Mesendoderm (in vitro differentiated cells): ENCODE results near the gene HCFC2. TPM values are rescaled to one million over a fixed set of nuclear protein-coding genes. Genes with fewer than 3 reads are reported as not detected.
A peak's percentile ranks its signal among the peaks of the same experiment; 100 is the strongest.
"Not testable (repeated sequence)": the region's sequence is repeated elsewhere in the genome, so short reads cannot be mapped to it uniquely, and the experiment has no call there.

ENCODE experiments used
- DNase-seq: peaks from one replicate; pipeline ENCODE4 v3.0.0; 2013
- H2AK5ac ChIP-seq: 2 replicates; pipeline ENCODE4 v1.6.1; 2013; ENCODE audit warnings: low read length, inconsistent platforms
- H2BK120ac ChIP-seq: 2 replicates; pipeline ENCODE4 v1.6.1; 2013; ENCODE audit warnings: low read depth, mild to moderate bottlenecking, low read length, moderate library complexity, mixed read lengths
- H2BK15ac ChIP-seq: replicated peaks from 2 replicates; pipeline ENCODE4 v1.6.1; 2013; ENCODE audit warnings: low read depth, mild to moderate bottlenecking, moderate library complexity
- H2BK5ac ChIP-seq: 2 replicates; pipeline ENCODE4 v1.6.1; 2013; ENCODE audit warnings: low read length, inconsistent platforms
- H3K18ac ChIP-seq: 2 replicates; pipeline ENCODE4 v1.6.1; 2013; ENCODE audit warnings: mild to moderate bottlenecking, low read length, mixed read lengths
- H3K23ac ChIP-seq: one replicate; pipeline ENCODE4 v1.6.1; 2013; ENCODE audit warnings: low read length
- H3K27ac ChIP-seq: 2 replicates; pipeline ENCODE4 v1.5.1; 2013; ENCODE audit warnings: low read depth, mild to moderate bottlenecking, inconsistent platforms, low read length, moderate library complexity
- H3K27me3 ChIP-seq: 2 replicates; pipeline ENCODE4 v1.6.1; 2013; ENCODE audit warnings: low read length, control low read depth, mild to moderate bottlenecking, inconsistent platforms; ENCODE audit not compliant: insufficient read depth, poor library complexity
- H3K36me3 ChIP-seq: 2 replicates; pipeline ENCODE4 v1.6.1; 2013; ENCODE audit warnings: low read length, inconsistent platforms; ENCODE audit not compliant: control insufficient read depth, insufficient read depth
- H3K4ac ChIP-seq: one replicate; pipeline ENCODE4 v1.6.1; 2013; ENCODE audit warnings: low read depth, mild to moderate bottlenecking, low read length, moderate library complexity
- H3K4me1 ChIP-seq: 2 replicates; pipeline ENCODE4 v1.6.1; 2013; ENCODE audit warnings: low read depth, low read length, inconsistent platforms; ENCODE audit not compliant: control insufficient read depth
- H3K4me2 ChIP-seq: 2 replicates; pipeline ENCODE4 v1.6.1; 2013; ENCODE audit warnings: low read length
- H3K4me3 ChIP-seq: 2 replicates; pipeline ENCODE4 v1.5.1; 2013; ENCODE audit warnings: mild to moderate bottlenecking, low read length
- H3K56ac ChIP-seq: one replicate; pipeline ENCODE4 v1.6.1; 2013; ENCODE audit warnings: low read length
- H3K79me1 ChIP-seq: 2 replicates; pipeline ENCODE4 v1.6.1; 2013; ENCODE audit warnings: low read length, inconsistent platforms
- H3K79me2 ChIP-seq: 2 replicates; pipeline ENCODE4 v1.6.1; 2013; ENCODE audit warnings: mild to moderate bottlenecking, low read length; ENCODE audit not compliant: control insufficient read depth, insufficient read depth
- H3K9ac ChIP-seq: 2 replicates; pipeline ENCODE4 v1.6.1; 2013; ENCODE audit warnings: low read length, inconsistent platforms
- H4K5ac ChIP-seq: one replicate; pipeline ENCODE4 v1.6.1; 2013; ENCODE audit warnings: low read length
- H4K8ac ChIP-seq: one replicate; pipeline ENCODE4 v1.6.1; 2013; ENCODE audit warnings: low read depth, mild to moderate bottlenecking, control low read depth, low read length, moderate library complexity
- WGBS: extraction: QIAGEN DNeasy Blood & Tissue Kit; methylation state at CpG from one replicate; pipeline ENCODE4 v1.1.7; 2013; ENCODE audit warnings: low lambda C conversion rate, missing lambda C conversion rate; ENCODE audit not compliant: insufficient coverage; ENCODE audit errors: extremely low coverage; 5-methylcytosine and 5-hydroxymethylcytosine counted together
- polyA plus RNA-seq, 2 experiments: library from polyadenylated mRNA; stranded (reverse); fragments of 200-250 nt; gene quantifications; one replicate each; pipeline ENCODE4 v1.2.3, GENCODE V29; 2013

Gene HCFC2
- polyA plus RNA-seq (2013, experiment 1 of 2): 0.63 TPM
- 0.53 TPM for polyA plus RNA-seq (2013, experiment 2 of 2)

DNA sequence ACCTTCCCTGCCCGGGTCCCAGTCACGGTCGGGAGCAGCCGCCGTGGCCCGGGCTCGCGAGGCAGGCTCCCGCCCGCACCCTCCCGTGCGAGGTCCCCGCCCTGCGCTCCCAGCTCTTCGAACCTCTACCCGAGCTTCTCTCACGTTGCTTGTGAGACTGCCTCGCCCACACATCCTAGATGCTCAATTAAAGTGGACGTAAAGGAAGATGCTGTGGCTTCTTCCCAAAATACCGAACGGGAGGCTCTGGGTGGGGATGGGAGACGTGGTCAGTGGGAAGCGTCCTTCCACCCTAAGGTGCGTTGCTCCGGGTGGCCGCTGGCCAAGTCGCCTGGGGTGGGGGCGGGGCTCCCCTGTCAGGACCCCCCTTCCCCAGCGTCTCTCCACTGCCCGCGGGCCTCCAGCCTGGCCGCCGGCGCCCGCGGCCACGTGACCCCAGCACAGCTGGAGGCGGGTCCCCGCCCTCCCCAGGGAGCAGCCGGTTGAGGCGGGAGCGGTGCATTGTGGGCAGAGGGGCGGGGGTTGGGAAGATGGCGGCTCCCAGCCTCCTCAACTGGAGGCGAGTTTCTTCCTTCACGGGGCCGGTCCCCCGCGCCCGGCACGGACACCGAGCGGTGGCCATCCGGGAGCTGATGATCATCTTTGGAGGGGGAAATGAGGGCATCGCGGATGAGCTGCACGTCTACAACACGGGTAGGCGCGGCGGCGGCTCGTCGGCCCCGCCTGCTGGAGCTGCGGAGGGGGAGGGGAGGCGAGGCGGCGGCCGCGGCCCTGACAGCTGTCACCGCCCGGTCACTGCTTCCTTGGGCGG is at the start of gene HCFC2:
Gene HCFC2, plus strand, starts transcription at position 501 of the 811 bp plus-strand sequence. Its CDS starts 30 bp downstream, at position 531.
- H3K18ac ChIP-seq: peak within 1 kb of the TSS; percentile 4
- H3K79me2 ChIP-seq: no peaks in the 10 kb centered on the region
- no peak within 1 kb of the TSS for H4K5ac ChIP-seq
- no peak within 1 kb of the TSS for H3K23ac ChIP-seq
- H3K4me2 ChIP-seq: peak within 1 kb of the TSS; percentile 88
- no peak within 1 kb of the TSS for H2BK120ac ChIP-seq
- H3K27me3 ChIP-seq: no peaks in the 10 kb centered on the region
- H3K79me1 ChIP-seq: no peaks in the 10 kb centered on the region
- H3K9ac ChIP-seq: peak within 1 kb of the TSS; percentile 81
- no peak within 1 kb of the TSS for H2BK15ac ChIP-seq
- peak within 1 kb of the TSS; percentile 88 for H3K4me3 ChIP-seq
- H3K36me3 ChIP-seq: no peaks in the 10 kb centered on the region
- H3K4ac ChIP-seq: peak within 1 kb of the TSS; percentile 10
- H2AK5ac ChIP-seq: no peak within 1 kb of the TSS
- H3K27ac ChIP-seq: no peak within 1 kb of the TSS
- peak; percentile 83 for DNase-seq
- H4K8ac ChIP-seq: peak within 1 kb of the TSS; percentile 77
- no peaks in the 10 kb centered on the region for H3K4me1 ChIP-seq
- no CpG with 5 or more reads among the region's 74 CpGs for WGBS
- no peak within 1 kb of the TSS for H2BK5ac ChIP-seq
- peak within 1 kb of the TSS; percentile 93 for H3K56ac ChIP-seq

- H4K8ac ChIP-seq, H3K9ac ChIP-seq, H2BK15ac ChIP-seq, H3K79me1 ChIP-seq, H4K5ac ChIP-seq, H3K18ac ChIP-seq, H3K4me2 ChIP-seq, H3K79me2 ChIP-seq, H2BK120ac ChIP-seq, H3K4ac ChIP-seq, H2BK5ac ChIP-seq, H3K27me3 ChIP-seq, H3K56ac ChIP-seq, H3K36me3 ChIP-seq, H3K27ac ChIP-seq, H3K4me3 ChIP-seq, DNase-seq, H2AK5ac ChIP-seq, H3K23ac ChIP-seq, H3K4me1 ChIP-seq: not testable (repeated sequence)
- whole genome bisulfite sequencing: no CpG with 5 or more reads among the region's 1 CpG
These were observed 42.5 kb upstream of the HCFC2 start for GRCh38 chr12:104021862-104022261.

DNA sequence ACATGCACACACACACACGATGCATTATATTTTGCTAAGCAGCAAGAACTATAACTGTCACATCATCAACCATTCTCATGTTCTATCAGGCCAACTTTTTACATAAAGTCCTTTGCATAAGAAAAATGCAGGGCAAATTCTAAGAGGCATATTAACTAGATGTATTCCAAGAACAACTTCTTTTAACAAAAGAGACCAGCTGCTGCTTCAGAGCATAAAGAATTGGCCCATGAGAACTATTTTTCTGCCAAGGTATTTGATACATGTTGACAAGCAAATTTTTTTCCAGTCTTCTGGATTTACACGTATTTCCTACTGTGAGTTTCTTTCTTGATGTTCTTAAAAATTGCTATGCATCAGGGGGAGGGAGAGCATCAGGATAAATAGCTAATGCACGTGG is 41.5 kb upstream of the HCFC2 start:
- Histone ChIP-seq H2BK5ac (no peak overlapping the region), H3K56ac (no peak overlapping the region), H3K79me2 (no peaks in the 10 kb centered on the region), H3K4me3 (no peak overlapping the region), H4K5ac (no peak overlapping the region), H3K27me3 (no peaks in the 10 kb centered on the region), H3K36me3 (no peaks in the 10 kb centered on the region), H2AK5ac (no peak overlapping the region), H3K4ac (no peak overlapping the region), H2BK15ac (no peak overlapping the region), H3K4me2 (no peak overlapping the region), H2BK120ac (no peak overlapping the region), H3K27ac (no peak overlapping the region), H3K18ac (no peak overlapping the region), H3K4me1 (no peaks in the 10 kb centered on the region), H3K23ac (no peak overlapping the region), H3K9ac (no peak overlapping the region), H3K79me1 (no peaks in the 10 kb centered on the region), H4K8ac (no peak overlapping the region)
- DNase-seq: no peak
- no CpG with 5 or more reads among the region's 3 CpGs for WGBS

DNA sequence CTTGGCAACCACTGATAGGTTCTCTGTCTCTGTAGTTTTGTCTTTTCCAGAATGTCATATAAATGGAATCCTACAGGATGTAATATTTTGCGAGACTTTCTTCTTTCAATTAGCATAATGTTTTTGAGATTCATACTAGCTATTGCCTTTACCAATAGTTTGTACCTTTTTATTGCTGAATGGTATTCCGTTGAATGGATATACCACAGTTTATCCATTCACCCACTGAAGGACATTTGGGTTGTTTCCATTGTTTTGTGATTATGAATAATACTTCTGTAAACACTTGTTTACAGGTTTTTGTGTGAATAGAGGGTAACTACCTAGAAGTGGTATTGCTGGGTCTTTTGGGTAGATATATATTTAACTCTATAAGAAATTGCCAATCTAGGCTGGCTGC is 40.6 kb upstream of the HCFC2 start:
- no peaks in the 10 kb centered on the region for H3K4me1 ChIP-seq
- no peak overlapping the region for H3K4me3 ChIP-seq
- no peak overlapping the region for H2BK120ac ChIP-seq
- H3K27me3 ChIP-seq: no peaks in the 10 kb centered on the region
- H3K4ac ChIP-seq: no peak overlapping the region
- no peak overlapping the region for H4K8ac ChIP-seq
- H2BK15ac ChIP-seq: no peak overlapping the region
- no peak overlapping the region for H3K23ac ChIP-seq
- no peak overlapping the region for H4K5ac ChIP-seq
- H2AK5ac ChIP-seq: no peak overlapping the region
- no peak overlapping the region for H3K4me2 ChIP-seq
- WGBS: no CpG with 5 or more reads among the region's 2 CpGs
- H2BK5ac ChIP-seq: no peak overlapping the region
- H3K18ac ChIP-seq: no peak overlapping the region
- no peak overlapping the region for H3K27ac ChIP-seq
- no peak overlapping the region for H3K9ac ChIP-seq
- no peaks in the 10 kb centered on the region for H3K79me1 ChIP-seq
- no peaks in the 10 kb centered on the region for H3K36me3 ChIP-seq
- H3K56ac ChIP-seq: no peak overlapping the region
- H3K79me2 ChIP-seq: no peaks in the 10 kb centered on the region
- no peak for DNase-seq

DNA sequence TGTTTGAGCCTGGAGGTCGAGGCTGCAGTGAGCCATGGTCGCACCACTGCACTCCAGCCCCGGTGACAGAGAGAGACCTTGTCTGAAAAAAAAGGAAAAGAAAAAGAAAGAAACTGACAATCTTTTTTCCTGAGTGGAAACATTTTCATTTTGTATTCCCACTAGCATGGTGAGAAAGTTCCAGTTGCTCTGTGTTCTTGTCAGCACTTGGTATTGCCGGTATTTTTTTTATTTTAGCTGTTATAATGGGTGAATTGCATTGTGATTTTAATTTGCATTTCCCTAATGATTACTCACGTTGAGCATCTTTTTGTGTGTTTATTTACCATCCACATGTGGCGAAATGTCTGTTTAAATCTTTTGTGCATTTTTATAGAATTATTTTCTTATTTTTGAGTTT is 40.0 kb upstream of the HCFC2 start:
- no peak overlapping the region for H3K4me2 ChIP-seq
- H4K8ac ChIP-seq: no peak overlapping the region
- no peak for DNase-seq
- no peak overlapping the region for H2AK5ac ChIP-seq
- H3K4ac ChIP-seq: no peak overlapping the region
- H3K27me3 ChIP-seq: no peaks in the 10 kb centered on the region
- H3K27ac ChIP-seq: no peak overlapping the region
- H3K36me3 ChIP-seq: no peaks in the 10 kb centered on the region
- H2BK5ac ChIP-seq: no peak overlapping the region
- no peaks in the 10 kb centered on the region for H3K79me2 ChIP-seq
- no peak overlapping the region for H2BK15ac ChIP-seq
- H3K9ac ChIP-seq: no peak overlapping the region
- WGBS: no CpG with 5 or more reads among the region's 6 CpGs
- no peak overlapping the region for H3K18ac ChIP-seq
- H3K4me1 ChIP-seq: no peaks in the 10 kb centered on the region
- no peaks in the 10 kb centered on the region for H3K79me1 ChIP-seq
- no peak overlapping the region for H3K4me3 ChIP-seq
- no peak overlapping the region for H3K23ac ChIP-seq
- no peak overlapping the region for H3K56ac ChIP-seq
- no peak overlapping the region for H2BK120ac ChIP-seq
- H4K5ac ChIP-seq: no peak overlapping the region

DNA sequence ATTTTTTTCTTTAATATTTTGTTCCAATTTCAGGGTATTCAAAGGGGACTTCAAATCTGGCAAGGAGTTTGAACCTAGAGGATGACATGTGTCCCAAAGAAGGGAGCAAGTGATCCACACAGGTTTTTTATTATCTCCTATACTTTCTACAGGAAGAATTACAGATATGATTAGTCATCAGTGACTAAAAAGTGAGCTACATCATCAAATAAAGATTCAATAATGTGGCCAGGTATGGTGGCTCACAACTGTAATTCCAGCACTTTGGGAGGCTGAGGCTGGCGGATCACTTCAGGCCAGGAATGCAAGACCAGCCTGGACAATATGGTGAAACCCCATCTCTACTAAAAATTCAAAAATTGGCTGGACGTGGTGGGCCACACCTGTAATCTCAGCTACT is 38.6 kb upstream of the HCFC2 start:
- no CpG with 5 or more reads among the region's 2 CpGs for WGBS
- no peak overlapping the region for H2BK15ac ChIP-seq
- H3K23ac ChIP-seq: no peak overlapping the region
- no peaks in the 10 kb centered on the region for H3K79me2 ChIP-seq
- H3K4me1 ChIP-seq: no peaks in the 10 kb centered on the region
- no peak overlapping the region for H3K18ac ChIP-seq
- no peak overlapping the region for H2AK5ac ChIP-seq
- no peak overlapping the region for H3K4me2 ChIP-seq
- no peaks in the 10 kb centered on the region for H3K27me3 ChIP-seq
- no peak overlapping the region for H3K27ac ChIP-seq
- no peak overlapping the region for H3K4ac ChIP-seq
- H3K79me1 ChIP-seq: no peaks in the 10 kb centered on the region
- H3K9ac ChIP-seq: no peak overlapping the region
- H4K5ac ChIP-seq: no peak overlapping the region
- no peak overlapping the region for H4K8ac ChIP-seq
- H2BK120ac ChIP-seq: no peak overlapping the region
- H3K36me3 ChIP-seq: no peaks in the 10 kb centered on the region
- no peak for DNase-seq
- H3K4me3 ChIP-seq: no peak overlapping the region
- H2BK5ac ChIP-seq: no peak overlapping the region
- H3K56ac ChIP-seq: no peak overlapping the region
